ENCODE measurements around the gene PITPNC1. TPM values are rescaled to one million over a fixed set of nuclear protein-coding genes. Genes with fewer than 3 reads are reported as not detected.

PITPNC1 gene
- total RNA-seq, 1 experiment from 2014 or later = 20.8 TPM

DNA sequence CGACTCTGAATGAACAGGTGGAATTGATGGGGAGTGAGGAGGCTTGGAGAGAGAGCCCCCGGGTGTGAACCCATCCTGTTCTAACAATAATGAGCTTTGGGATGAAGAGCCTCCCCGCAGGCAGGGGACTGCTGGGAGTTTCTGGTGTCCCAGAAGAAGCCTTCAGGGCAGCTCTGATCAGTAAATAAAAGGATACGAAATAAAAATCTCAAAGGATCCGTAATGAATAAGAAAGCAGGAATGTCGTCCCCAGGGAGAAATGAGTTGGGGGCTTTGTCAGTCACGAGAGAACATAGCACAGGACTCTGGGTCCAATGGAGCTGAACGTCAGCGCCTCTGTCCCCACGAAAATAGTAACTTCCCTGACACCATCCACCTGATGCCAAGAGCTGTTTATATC is 113.4 kb downstream of the PITPNC1 start:
- TF ChIP-seq, protein P1, sequence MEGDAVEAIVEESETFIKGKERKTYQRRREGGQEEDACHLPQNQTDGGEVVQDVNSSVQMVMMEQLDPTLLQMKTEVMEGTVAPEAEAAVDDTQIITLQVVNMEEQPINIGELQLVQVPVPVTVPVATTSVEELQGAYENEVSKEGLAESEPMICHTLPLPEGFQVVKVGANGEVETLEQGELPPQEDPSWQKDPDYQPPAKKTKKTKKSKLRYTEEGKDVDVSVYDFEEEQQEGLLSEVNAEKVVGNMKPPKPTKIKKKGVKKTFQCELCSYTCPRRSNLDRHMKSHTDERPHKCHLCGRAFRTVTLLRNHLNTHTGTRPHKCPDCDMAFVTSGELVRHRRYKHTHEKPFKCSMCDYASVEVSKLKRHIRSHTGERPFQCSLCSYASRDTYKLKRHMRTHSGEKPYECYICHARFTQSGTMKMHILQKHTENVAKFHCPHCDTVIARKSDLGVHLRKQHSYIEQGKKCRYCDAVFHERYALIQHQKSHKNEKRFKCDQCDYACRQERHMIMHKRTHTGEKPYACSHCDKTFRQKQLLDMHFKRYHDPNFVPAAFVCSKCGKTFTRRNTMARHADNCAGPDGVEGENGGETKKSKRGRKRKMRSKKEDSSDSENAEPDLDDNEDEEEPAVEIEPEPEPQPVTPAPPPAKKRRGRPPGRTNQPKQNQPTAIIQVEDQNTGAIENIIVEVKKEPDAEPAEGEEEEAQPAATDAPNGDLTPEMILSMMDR (IDR thresholded peaks at IDR 0.05) = no peak
- TF ChIP-seq TCF7L2 (IDR thresholded peaks at IDR 0.05; ENCODE audit: low read depth, low read length) (no peak), POLR2AphosphoS5 (IDR thresholded peaks at IDR 0.05; ENCODE audit: low read depth, low read length) (no peak), SIN3A (IDR thresholded peaks at IDR 0.05; ENCODE audit: borderline replicate concordance, insufficient read depth, low read depth, low read length) (no peak)
- TF ChIP-seq, protein P2, sequence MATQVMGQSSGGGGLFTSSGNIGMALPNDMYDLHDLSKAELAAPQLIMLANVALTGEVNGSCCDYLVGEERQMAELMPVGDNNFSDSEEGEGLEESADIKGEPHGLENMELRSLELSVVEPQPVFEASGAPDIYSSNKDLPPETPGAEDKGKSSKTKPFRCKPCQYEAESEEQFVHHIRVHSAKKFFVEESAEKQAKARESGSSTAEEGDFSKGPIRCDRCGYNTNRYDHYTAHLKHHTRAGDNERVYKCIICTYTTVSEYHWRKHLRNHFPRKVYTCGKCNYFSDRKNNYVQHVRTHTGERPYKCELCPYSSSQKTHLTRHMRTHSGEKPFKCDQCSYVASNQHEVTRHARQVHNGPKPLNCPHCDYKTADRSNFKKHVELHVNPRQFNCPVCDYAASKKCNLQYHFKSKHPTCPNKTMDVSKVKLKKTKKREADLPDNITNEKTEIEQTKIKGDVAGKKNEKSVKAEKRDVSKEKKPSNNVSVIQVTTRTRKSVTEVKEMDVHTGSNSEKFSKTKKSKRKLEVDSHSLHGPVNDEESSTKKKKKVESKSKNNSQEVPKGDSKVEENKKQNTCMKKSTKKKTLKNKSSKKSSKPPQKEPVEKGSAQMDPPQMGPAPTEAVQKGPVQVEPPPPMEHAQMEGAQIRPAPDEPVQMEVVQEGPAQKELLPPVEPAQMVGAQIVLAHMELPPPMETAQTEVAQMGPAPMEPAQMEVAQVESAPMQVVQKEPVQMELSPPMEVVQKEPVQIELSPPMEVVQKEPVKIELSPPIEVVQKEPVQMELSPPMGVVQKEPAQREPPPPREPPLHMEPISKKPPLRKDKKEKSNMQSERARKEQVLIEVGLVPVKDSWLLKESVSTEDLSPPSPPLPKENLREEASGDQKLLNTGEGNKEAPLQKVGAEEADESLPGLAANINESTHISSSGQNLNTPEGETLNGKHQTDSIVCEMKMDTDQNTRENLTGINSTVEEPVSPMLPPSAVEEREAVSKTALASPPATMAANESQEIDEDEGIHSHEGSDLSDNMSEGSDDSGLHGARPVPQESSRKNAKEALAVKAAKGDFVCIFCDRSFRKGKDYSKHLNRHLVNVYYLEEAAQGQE (IDR thresholded peaks at IDR 0.05; ENCODE audit: insufficient read depth in 1 of 2, low read depth in 2 of 2, low read length in 1 of 2) = no peak
- in situ Hi-C loops (cut with HindIII; ENCODE audit: low pct_unique_long_range_greater_than_20kb, low sequenced_read_pairs) (no loop called here), intact Hi-C loops (cut with micrococcal nuclease; ENCODE audit: unreplicated experiment) (no loop called here)
- CTCF ChIA-PET = no interaction called here
- Histone ChIP-seq H3K9me3 (ENCODE audit: control insufficient read depth, insufficient read depth, low read depth, low read length) (no peaks in the 10 kb centered on the region), H3K27ac (ENCODE audit: low read length) (0 out of 2 replicates have a peak overlapping the region, but pooled peaks have one; percentile 29), H3K27me3 (ENCODE audit: control insufficient read depth, insufficient read depth, low read length) (no peaks in the 10 kb centered on the region), H3K4me1 (ENCODE audit: control insufficient read depth, insufficient read depth, low read length) (peaks cover 18% of the 10 kb centered on the region), H3K4me3 (ENCODE audit: low read depth in 2 of 2, low read length in 2 of 2) (peak overlapping the region; percentile 27 to 51), H3K36me3 (ENCODE audit: control insufficient read depth, insufficient read depth, low read length) (no peaks in the 10 kb centered on the region)
- no peak for ATAC-seq
- BruUV-seq (replicated peaks) = no TSS peak
- DNase-seq (ENCODE audit: low read depth, low spot score) = no peak
- POLR2A ChIA-PET = no interaction called here

DNA sequence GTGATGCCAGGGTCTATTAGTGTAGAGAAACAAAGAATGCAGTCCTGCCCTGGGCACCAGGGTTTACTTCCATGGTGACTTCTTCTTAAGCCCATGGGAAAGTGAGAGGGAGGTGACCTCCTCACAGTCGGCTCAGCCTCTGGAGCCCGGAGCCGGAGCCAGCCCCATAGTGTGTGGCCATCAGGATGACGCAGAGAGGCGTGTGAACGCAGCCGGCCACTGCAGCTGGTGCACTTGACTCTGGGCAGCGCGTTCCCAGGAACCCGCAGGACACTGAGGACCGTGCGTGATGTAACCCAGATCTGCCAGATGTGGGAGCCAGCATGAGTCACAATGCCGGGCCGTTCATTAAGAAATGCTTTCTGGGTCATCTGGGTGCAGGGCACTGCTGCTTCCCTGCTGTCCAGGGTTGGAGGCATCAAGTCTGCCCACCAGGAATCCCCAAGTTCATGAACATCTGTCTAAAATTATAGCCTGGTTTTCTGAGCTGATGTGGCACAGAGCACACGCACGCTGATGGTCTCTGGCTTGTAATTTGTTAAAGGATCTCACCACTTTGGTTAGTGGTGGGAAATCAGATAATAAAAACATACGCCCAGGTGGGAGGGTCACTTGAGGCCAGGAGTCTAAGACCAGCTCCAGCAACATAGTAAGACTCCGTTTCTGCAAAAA is 114.1 kb downstream of the PITPNC1 start:
- H3K4me1 ChIP-seq (ENCODE audit: control insufficient read depth, insufficient read depth, low read length) = peaks cover 18% of the 10 kb centered on the region
- DNase-seq (ENCODE audit: low read depth, low spot score) = no peak
- CTCF ChIA-PET = interaction anchor here (0.6 kb wide), 1 partner anchor 15 kb away, joined by 7 read pairs; no protein-coding TSS in a partner anchor
- TF ChIP-seq SIN3A (IDR thresholded peaks at IDR 0.05; ENCODE audit: borderline replicate concordance, insufficient read depth, low read depth, low read length) (no peak), TCF7L2 (IDR thresholded peaks at IDR 0.05; ENCODE audit: low read depth, low read length) (no peak), POLR2AphosphoS5 (IDR thresholded peaks at IDR 0.05; ENCODE audit: low read depth, low read length) (no peak)
- TF ChIP-seq, protein P1 (IDR thresholded peaks at IDR 0.05) = no peak
- TF ChIP-seq, protein P2 (IDR thresholded peaks at IDR 0.05; ENCODE audit: insufficient read depth in 1 of 2, low read depth in 2 of 2, low read length in 1 of 2) = no peak
- no peaks in the 10 kb centered on the region for H3K36me3 ChIP-seq (ENCODE audit: control insufficient read depth, insufficient read depth, low read length)
- H3K4me3 ChIP-seq (ENCODE audit: low read depth in 2 of 2, low read length in 2 of 2) = peak overlapping the region; percentile 27 to 51
- no peaks in the 10 kb centered on the region for H3K27me3 ChIP-seq (ENCODE audit: control insufficient read depth, insufficient read depth, low read length)
- intact Hi-C loops (cut with micrococcal nuclease; ENCODE audit: unreplicated experiment) = no loop called here
- no TSS peak for BruUV-seq (replicated peaks)
- H3K27ac ChIP-seq (ENCODE audit: low read length) = 0 out of 2 replicates have a peak overlapping the region, but pooled peaks have one; percentile 29
- ATAC-seq = peak; percentile 95
- POLR2A ChIA-PET = interaction anchor here (0.6 kb wide), 1 partner anchor 208 kb away, joined by 8 read pairs; no protein-coding TSS in a partner anchor
- H3K9me3 ChIP-seq (ENCODE audit: control insufficient read depth, insufficient read depth, low read depth, low read length) = no peaks in the 10 kb centered on the region
- in situ Hi-C loops (cut with HindIII; ENCODE audit: low pct_unique_long_range_greater_than_20kb, low sequenced_read_pairs) = no loop called here

All from Panc1 (cell line).